ENCODE measurements around the gene TCP1. TPM values are rescaled to one million over a fixed set of nuclear protein-coding genes. Genes with fewer than 3 reads are reported as not detected.

Gene TCP1
- total and polyA plus RNA-seq, 2 of the 8 experiments (the other 6 are each of a cell fraction or from before 2014, with no cell fraction given): 117 to 348 TPM

DNA sequence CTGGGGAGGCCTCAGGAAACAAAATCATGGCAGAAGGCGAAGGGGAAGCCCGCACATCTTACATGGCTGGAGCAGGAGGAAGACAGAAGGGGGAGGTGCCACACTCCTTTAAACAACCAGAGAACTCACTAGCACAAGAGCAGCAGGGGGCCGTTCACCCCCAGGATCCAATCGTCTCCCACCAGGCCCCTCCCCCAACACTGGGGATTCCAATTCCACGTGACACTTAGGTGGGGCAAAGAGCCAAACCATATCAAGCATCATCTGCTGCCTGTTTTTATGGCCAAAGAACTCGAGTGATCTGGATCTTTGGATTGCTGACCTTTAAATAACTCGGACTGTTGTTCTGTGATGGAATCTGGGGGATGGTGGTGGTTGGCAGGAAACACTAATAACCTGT lies 38.7 kb upstream of the TCP1 start:
- Histone ChIP-seq H4K20me1 (replicated peaks in 1 of 2; ENCODE audit: control insufficient read depth in 1 of 2, insufficient read depth in 2 of 2, low read length in 2 of 2) (no peaks in the 10 kb centered on the region), H2BK20ac (ENCODE audit: low read length) (no peak overlapping the region), H4K5ac (ENCODE audit: insufficient read length, low read depth, low read length) (no peak overlapping the region), H3K36me3 (ENCODE audit: control insufficient read depth in 2 of 4, insufficient read depth in 4 of 4, low read length in 3 of 4) (no peaks in the 10 kb centered on the region), H2AK5ac (ENCODE audit: low read depth, low read length) (no peak overlapping the region), H3K79me2 (ENCODE audit: control insufficient read depth in 1 of 2, insufficient read depth in 2 of 2, low read length in 2 of 2) (no peaks in the 10 kb centered on the region), H3K79me1 (ENCODE audit: low read depth, low read length) (no peaks in the 10 kb centered on the region), H4K91ac (replicated peaks; ENCODE audit: insufficient read length, low read length) (no peak overlapping the region), H3K9me3 (ENCODE audit: insufficient read depth in 2 of 2, low read depth in 1 of 2, low read length in 1 of 2) (no peaks in the 10 kb centered on the region; a peak in 1 of 4 replicates), H2BK15ac (ENCODE audit: low read length) (no peak overlapping the region), H2AFZ (ENCODE audit: low read length) (no peak overlapping the region), H3K14ac (ENCODE audit: insufficient read length) (no peak overlapping the region), H3K27me3 (replicated peaks in 1 of 4; ENCODE audit: control insufficient read depth in 3 of 4, extremely low read depth in 1 of 4, insufficient read depth in 3 of 4, low read length in 3 of 4) (no peaks in the 10 kb centered on the region; a peak in 1 of 7 replicates), H2BK12ac (ENCODE audit: low read depth, low read length) (no peak overlapping the region), H3K4me3 (ENCODE audit: extremely low read depth in 1 of 4, insufficient read depth in 2 of 4, low read depth in 3 of 4, low read length in 4 of 4) (no peak overlapping the region), H4K8ac (ENCODE audit: extremely low read depth, insufficient read depth, low read length) (no peak overlapping the region), H3K4me1 (replicated peaks in 1 of 4; ENCODE audit: control insufficient read depth in 3 of 4, insufficient read depth in 4 of 4, low read length in 3 of 4) (peaks cover 0 to 14% (median 6%) of the 10 kb centered on the region in 4 experiments; a peak in 5 of 7 replicates), H3K56ac (replicated peaks; ENCODE audit: insufficient read length, low read depth, low read length) (no peak overlapping the region), H3K4me2 (ENCODE audit: insufficient read depth in 1 of 2, low read depth in 2 of 2, low read length in 2 of 2) (no peak overlapping the region), H3K4ac (replicated peaks; ENCODE audit: insufficient read length, low read depth, low read length) (no peak overlapping the region), H2BK120ac (replicated peaks; ENCODE audit: low read depth, low read length) (no peak overlapping the region), H3K23ac (ENCODE audit: insufficient read length) (no peak overlapping the region), H2BK5ac (ENCODE audit: low read depth, low read length) (no peak overlapping the region), H3K18ac (ENCODE audit: extremely low read depth, low read length) (no peak overlapping the region), H3K9ac (replicated peaks in 1 of 4; ENCODE audit: extremely low read depth in 1 of 4, low read depth in 3 of 4, low read length in 3 of 4) (no peak overlapping the region), H3K27ac (ENCODE audit: low read depth, low read length) (no peak overlapping the region), H3K23me2 (ENCODE audit: low read depth, low read length) (no peaks in the 10 kb centered on the region)
- FAIRE-seq: no peak
- no peak for DNase-seq (ENCODE audit: low read depth in 1 of 2, low spot score in 2 of 2)
- WGBS, 2 experiments (ENCODE audit: extremely low coverage in 1 of 2, insufficient coverage in 1 of 2, insufficient read length in 1 of 2, insufficient replicate concordance in 2 of 2, low coverage in 1 of 2, low lambda C conversion rate in 2 of 2, missing lambda C conversion rate in 1 of 2): 87% methylated on average over 7 of the region's 7 CpGs; no CpG with 5 or more reads in 1 of the 2 experiments
- ChIA-PET CTCF (ENCODE audit: partially characterized antibody) (interaction anchor here (2.9 kb wide), 1 partner anchor 25 kb away, joined by 7 read pairs; no protein-coding TSS in a partner anchor), POLR2A (ENCODE audit: partially characterized antibody) (interaction anchor here (1.1 kb wide), 1 partner anchor 135 kb away, joined by 3 read pairs; the partner anchor contains the start of gene SOD2)
- TF ChIP-seq TEAD4 (IDR thresholded peaks at IDR 0.05; ENCODE audit: low read depth, low read length) (no peak), PHF8 (conservative IDR thresholded peaks at IDR 0.05; ENCODE audit: low read depth, low read length) (no peak), CBX5 (IDR thresholded peaks at IDR 0.05; ENCODE audit: low read depth, low read length) (no peak), POLR2AphosphoS5 (IDR thresholded peaks at IDR 0.05; ENCODE audit: low read depth, low read length) (no peak), NANOG (IDR thresholded peaks at IDR 0.05; ENCODE audit: insufficient read depth, low read depth, low read length, poor library complexity, severe bottlenecking) (no peak), EZH2 (IDR thresholded peaks at IDR 0.05; ENCODE audit: low read depth, low read length, severe bottlenecking) (no peak), BCL11A (IDR thresholded peaks at IDR 0.05; ENCODE audit: low read depth in 2 of 2, low read length in 2 of 2) (no peak), EP300 (IDR thresholded peaks at IDR 0.05; ENCODE audit: borderline replicate concordance in 1 of 2, low read depth in 2 of 2, low read length in 2 of 2) (no peak)
